ENCODE data around the gene LILRA2.

GRCh38 chr19:54570316-54570715 lies 3.3 kb upstream of the LILRA2 start:
- TF ChIP-seq CTCF (optimal IDR thresholded peaks at IDR 0.05 in 1 of 3, IDR thresholded peaks at IDR 0.05 in 1 of 3, conservative IDR thresholded peaks at IDR 0.05 in 1 of 3; ENCODE audit: extremely low read depth in 1 of 3, insufficient read depth in 2 of 3, low read length in 3 of 3) (no peak), EZH2 (IDR thresholded peaks at IDR 0.05; ENCODE audit: low read length) (no peak)
